Measurements from ENCODE around the gene CALML5.

Gene CALML5, protein sequence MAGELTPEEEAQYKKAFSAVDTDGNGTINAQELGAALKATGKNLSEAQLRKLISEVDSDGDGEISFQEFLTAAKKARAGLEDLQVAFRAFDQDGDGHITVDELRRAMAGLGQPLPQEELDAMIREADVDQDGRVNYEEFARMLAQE

DNA sequence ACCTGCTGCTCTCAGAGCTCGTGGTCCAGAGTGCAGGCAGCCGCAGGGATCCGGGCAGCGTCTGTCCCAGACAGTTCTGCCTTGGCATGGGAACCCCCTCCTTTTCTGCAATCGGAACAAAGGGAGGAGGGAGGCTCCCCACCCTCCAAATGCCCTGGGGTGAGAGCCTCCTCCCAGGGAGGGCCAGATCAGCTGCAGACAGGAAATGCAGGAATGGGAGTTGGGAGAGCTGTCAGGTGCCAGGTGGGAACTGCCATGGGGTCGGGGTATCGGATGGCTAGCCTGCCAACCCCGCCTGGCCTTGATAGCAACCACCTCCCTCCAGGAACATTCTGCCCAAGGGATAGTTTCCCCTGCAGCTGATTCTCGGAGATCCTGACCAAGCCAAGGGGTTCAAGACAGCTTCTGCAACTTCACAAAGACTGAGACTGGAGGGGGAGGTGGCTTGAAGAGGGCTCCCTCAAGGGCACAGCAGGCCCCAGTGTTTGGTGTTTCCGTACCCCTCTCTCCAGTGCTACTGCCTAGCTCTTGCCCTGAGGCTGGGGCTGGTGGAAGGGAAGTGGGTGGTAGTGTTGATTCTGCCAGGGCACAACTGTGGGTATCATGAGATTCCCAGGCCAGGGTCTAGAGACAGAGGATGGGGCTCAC, at the start of gene CALML5:
CALML5 (minus strand) TSS at position 78 of the 648 bp plus-strand sequence. CDS start 132 bp downstream, outside the sequence.
- DNase-seq (ENCODE audit: low spot score): no peak

DNA sequence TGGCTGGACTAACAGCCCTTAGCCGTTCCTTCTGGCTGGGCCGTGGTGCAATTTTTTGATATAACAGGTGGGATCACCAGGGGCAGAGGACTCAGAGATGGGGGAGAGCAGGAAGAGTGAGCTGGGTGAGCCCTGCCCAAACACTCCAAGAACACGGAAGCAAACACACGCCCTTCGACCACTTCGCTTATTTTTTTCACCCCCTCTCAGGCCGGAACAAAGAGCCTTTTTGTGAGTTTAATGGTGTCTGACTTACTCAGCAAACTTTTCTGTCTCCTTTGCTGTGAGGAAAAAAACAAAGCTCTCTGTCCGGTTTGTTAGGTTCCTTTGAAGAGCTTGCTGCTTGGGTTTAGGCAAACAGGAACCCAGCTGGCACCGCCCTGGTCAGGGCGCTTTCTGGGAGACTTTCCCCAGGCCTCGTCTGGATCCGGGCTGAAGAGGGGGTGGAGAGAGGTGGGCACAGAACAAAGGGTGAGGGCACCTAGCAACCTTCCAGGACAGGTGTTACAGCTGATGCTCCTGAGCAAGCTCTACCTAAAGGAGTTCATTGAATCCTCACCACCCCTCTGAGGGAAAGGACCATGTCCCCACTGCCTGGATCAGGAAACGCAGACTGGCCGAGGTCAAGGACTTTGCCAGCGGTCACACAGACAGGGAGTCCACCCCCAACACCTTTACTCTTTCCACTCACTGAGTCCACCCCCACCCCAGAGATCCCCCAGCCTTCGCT, 48.7 kb upstream of the CALML5 start:
- DNase-seq (ENCODE audit: low spot score): peak; percentile 61

DNA sequence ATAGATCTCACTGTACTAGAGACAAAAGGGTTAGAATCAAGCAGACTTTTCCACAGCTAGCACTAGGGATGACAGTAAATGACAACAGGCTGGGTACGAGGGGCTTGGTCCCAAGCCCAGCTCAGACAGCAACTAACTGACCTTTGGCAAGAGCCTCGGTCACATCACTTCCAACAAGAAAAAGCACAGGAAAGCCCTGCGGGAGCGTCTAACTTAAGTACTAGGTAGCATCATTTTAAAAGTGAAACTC, 48.2 kb upstream of the CALML5 start:
- no peak for DNase-seq (ENCODE audit: low spot score)

DNA sequence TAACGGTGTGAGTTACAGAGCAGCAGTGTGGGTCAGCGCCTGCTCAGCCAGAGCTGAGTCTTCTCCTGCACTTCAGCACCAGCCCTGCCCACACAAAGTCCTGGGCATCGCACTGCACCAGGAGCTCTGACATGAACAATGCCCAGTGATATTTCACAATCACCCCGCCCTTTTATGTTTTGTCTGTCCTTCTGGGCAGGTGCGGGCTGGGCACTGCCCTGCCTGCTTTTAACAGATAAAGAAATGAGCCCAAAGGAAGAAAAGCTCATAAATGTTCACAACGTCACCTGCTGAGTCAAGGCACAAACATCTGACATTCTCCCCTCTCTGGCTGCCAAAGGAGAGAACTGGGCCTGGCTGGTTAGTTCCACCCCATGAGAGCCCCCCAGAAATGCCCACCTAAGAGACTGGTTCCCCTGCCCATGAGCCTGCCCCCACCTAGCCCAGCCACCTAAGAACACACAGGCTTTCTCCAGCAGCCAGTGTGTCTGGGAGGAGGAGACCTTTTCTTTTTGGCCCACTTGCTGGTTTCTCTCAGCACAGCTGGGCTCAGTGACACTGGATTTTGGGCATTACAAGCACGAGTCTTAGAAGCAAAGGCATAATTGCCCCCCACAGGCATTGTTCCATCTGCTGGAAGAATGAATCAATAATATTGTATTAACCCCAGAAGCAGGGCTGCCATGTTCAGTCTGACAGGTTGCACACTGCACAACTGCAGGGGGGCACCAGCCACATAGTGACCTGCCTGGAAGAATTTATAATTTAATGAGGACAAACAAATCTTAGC, 47.7 kb upstream of the CALML5 start:
- DNase-seq (ENCODE audit: low spot score): peak; percentile 75

GRCh38 chr10:5545778-5546710, 46.7 kb upstream of the CALML5 start:
- DNase-seq (ENCODE audit: low spot score): no peak

- no peak for DNase-seq (ENCODE audit: low spot score)
Measured at GRCh38 chr10:5545426-5545777, 46.0 kb upstream of the CALML5 start.

DNA sequence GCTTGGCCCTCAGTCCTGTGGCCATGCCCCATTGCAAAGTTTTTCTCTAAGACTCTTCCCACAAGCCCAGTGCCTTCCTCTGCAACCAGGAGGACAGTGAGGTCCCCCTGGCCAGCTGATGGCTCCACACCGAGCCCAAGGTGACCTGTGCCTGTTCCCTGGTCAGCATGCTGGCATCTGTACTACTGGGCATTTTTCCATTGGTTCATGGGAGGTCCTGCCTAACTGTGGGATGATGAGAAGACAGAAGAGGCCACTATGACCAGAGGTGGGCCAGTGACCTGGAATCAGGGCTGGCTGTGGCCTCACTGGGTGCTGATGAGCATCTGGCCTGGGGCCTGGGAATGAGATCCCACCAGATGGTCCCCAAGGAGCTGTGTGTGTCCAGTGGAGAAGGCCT, 45.6 kb upstream of the CALML5 start:
- no peak for DNase-seq (ENCODE audit: low spot score)

DNA sequence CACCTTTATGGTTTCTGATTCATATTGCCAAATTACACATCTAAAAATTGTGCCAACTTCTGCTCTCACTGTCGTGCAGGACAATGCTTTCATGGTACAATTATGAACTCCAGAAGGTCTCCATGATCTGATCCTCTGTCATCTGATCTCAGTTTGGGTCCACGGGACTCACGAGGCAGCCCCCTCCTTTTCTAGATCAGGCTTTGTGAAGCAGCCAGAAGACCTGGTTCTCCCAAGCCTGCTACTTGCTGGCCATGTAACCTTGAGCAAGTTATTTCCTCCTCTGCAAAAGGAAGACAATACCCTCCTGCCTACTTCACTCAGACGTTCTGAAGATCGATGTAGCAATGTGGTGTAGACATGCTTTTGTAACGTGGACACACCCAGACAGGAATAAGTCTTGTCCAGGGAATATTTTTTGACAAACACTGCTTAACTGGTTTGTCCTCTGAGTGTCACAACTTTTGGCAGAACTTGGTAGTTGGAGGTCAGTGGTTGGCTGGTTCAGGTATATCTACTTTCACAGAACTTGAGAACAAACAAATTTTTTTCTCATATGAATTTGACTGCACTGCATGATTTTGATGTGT, 44.9 kb upstream of the CALML5 start:
- DNase-seq (ENCODE audit: low spot score): no peak

DNA sequence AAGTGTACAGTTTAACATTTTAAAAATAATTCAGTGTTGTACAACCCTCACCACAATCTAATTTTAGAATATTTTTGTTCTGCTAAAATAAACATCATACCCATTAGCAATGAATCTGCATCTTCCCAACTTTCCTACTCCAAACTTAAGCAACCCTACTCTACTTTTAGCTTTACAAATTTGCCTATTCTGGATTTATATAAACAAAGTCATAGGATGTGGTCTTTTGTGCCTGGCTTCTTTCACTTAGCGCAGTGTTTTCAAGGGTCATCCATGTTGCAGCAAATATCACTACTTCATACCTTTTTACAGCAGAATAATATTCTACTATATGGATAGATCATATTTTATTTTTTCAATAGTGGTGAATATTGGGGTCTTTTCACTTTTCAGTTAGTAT, 44.3 kb upstream of the CALML5 start:
- no peak for DNase-seq (ENCODE audit: low spot score)

DNA sequence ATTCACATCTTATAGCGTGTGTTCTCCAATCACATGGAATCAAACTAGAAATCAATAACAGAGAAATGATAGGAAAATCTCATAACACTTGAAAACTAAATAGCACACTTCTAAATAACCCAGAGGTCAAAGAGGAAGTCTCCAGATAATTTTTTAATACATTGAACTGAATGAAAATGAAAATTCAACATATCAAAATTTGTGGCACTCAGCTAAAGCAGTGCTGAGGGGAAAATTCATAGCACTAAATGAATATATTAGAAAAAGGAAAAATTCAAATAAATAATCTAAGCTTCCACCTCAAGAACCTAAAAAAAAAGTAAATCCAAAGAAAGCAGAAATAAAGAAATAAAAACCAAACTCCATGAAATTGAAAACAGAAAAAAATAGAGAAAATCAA, 42.7 kb upstream of the CALML5 start:
- DNase-seq (ENCODE audit: low spot score): no peak

DNA sequence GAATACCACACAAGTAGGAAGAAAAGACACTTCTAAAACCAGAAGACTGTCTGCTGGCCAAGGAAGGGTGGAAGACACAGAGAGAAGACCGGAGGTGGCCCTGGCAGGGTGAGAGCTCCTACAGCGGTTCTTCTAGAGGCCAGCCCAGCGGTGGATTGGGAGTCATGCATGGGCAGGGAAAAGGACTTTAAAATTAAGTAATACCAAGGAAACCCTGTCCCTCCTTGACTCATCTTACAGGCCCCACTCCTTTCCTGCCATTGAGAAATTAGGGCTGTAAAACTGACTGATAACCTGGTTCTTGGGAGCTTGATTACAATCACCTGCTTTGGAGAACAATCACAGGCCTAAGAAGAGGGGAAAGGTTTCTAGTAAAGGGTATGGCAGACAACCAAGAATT, 41.5 kb upstream of the CALML5 start:
- no peak for DNase-seq (ENCODE audit: low spot score)

GRCh38 chr10:5540080-5540479, 40.7 kb upstream of the CALML5 start:
- no peak for DNase-seq (ENCODE audit: low spot score)

DNA sequence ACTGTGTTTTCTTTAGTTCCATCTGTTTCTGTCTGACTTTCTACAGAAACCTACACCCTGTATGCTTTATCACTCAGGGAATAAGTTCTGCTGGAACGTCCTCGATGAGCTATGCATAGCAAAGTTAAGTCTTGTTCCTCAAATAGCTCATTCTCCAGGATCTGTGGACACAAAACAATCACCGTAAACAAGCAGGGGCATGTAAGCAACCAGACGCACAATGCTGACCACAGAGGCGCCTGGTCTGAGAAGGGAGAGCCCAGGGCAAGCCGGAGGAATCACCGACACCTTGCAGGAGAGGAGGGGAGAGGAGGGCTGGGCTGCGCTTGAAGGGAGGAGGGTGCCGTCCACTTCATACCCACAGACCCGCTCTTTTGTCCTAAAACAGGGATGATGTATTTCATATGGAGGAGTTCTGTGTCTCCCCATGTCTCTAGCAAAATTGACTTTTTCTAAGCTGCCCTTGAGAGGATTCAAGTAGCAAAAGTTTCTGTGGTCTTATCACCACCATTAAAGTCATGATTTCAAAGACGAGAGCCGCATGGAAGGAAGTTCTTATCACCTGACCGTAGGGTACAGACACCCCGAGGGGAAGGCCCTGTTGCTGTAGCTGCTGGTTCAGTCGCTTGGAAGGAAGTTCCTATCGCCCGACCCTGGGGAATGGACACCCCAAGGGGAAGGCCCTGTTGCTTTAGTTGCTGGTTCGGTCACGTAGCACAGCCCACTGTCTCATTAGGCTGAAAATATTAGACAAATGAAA, 39.7 kb upstream of the CALML5 start:
- DNase-seq (ENCODE audit: low spot score): no peak

- DNase-seq (ENCODE audit: low spot score): no peak
Measured at GRCh38 chr10:5538446-5538845, 39.1 kb upstream of the CALML5 start.

DNA sequence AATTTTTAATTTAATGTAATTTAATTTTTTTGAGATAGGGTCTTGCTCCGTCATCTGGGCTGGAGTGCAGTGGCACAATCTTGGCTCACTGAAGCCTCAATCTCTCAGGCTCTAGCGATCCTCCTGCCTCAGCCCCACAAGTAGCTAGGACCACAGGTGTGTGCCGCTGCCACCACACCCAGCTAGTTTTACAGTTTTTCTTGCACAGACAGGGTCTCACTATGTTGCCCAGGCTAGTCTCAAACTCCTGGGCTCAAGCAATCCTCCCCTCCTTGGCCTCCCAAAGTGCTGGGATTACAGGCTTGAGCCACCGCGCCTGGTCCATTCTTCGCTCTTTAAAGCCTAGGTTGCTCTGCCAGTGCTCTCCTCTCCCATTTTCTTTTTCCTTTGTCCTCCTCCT, 38.3 kb upstream of the CALML5 start:
- DNase-seq (ENCODE audit: low spot score): no peak

DNA sequence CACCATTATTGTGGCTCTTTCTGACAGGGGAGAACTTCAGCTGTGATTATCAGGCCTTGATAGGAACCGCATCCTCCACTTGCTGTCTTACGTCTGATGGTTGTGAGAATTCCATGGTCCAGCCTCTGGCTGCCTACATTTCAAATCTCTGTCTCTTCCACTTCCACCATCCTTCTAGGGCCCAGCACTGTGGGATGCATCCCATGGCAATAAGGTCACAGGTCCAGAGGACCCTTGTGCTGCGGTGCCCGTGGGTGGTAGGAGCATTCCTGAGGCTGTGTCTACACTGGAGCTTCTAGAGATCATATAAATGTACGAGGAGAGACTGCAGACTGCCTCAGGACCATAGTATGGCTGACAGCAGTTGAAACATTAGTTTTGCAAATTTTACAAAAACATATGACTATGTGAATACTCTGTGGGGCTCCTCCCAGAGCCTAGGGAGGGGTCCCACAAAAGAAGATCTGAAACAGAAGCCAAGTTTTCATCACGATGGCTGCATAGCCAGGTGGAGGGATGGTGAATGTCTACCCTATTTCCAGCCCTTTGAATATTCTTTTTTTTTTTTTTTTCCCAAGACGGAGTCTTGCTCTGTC, 37.2 kb upstream of the CALML5 start:
- DNase-seq (ENCODE audit: low spot score): no peak

DNA sequence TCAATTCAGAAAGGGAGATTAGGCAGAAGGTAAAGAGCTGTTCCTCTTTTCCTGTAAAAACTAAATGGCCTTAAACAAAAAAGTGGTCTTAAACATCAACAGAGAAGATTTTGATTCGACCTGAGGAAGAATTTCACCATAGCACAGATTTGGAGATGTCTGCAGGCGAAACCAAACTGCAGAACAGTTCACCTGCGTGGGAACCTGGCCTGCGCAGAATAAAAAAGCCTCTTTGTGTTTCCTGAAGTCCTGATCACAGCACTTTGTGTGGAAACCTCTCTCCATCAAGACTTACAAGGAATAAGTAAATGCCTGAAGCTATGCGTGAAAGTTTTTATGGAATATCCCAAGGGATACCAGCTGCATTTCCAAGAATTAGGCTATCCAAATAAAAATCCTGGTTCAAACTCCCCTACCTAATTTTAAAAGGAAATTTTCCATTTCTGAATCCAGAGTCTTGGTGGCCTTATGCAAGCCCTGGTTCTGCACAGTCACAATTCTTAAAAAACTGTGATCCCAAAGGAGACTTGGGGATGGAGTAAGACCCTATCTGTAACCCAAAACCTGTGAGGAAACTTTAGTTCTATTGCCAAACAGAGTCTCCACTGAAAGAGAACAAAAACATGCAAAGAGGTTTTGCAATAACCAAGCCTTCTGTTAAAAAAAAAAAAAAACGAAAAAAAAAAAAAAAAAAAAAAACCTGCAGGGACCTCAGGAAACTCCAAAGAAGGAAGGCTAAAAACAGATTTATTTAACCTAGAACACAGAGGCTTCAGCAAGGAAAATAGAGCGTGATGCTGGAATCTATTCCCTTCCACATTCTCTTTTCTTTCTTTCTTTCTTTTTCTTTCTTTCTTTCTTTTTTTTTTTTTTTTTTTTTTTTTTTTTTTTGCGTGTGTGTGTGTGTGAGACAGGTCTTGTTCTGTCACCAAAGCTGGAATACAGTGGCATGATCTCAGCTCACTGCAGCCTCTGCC, 35.8 kb upstream of the CALML5 start:
- no peak for DNase-seq (ENCODE audit: low spot score)

- no peak for DNase-seq (ENCODE audit: low spot score)
Measured at GRCh38 chr10:5534051-5534821, 34.9 kb upstream of the CALML5 start.

All from hematopoietic multipotent progenitor cell treated with erythropoietin and hydrocortisone succinate and interleukin-3 and kit ligand, for 15 days (in vitro differentiated cells).